ENCODE data around the gene OXCT2. TPM values are rescaled to one million over a fixed set of nuclear protein-coding genes. Genes with fewer than 3 reads are reported as not detected.
A peak's percentile ranks its signal among the peaks of the same experiment; 100 is the strongest.
"Not testable (repeated sequence)": the region's sequence is repeated elsewhere in the genome, so short reads cannot be mapped to it uniquely, and the experiment has no call there.

Gene OXCT2
- total RNA-seq, 4 donors from 2014 or later = 0.45 to 10.1 (median 1.6) TPM

GRCh38 chr1:39798859-39799769 is 28.0 kb upstream of the OXCT2 start:
- H3K9me3 ChIP-seq, H3K4me3 ChIP-seq, H3K36me3 ChIP-seq, H3K27me3 ChIP-seq, H3K27ac ChIP-seq, H3K4me1 ChIP-seq: not testable (repeated sequence)
- TF ChIP-seq CTCF (IDR thresholded peaks at IDR 0.05) = peak in 1 of 2 donors; percentile 38
- 52% methylated on average over 17 of the region's 26 CpGs for WGBS
- DNase-seq (ENCODE audit: low spot score in 2 of 2) = peak; percentile 88 to 89

- H3K9me3 ChIP-seq = no peaks in the 10 kb centered on the region
- no peaks in the 10 kb centered on the region for H3K27me3 ChIP-seq
- H3K4me3 ChIP-seq = no peak overlapping the region
- no peak for TF ChIP-seq POLR2AphosphoS5 (IDR thresholded peaks at IDR 0.05)
- no peak for TF ChIP-seq CTCF (IDR thresholded peaks at IDR 0.05)
- no peak for TF ChIP-seq POLR2A (IDR thresholded peaks at IDR 0.05)
- no peak for TF ChIP-seq EP300 (IDR thresholded peaks at IDR 0.05)
- 36% methylated on average over 1 of the region's 1 CpG for WGBS
- H3K27ac ChIP-seq = no peak overlapping the region
- H3K4me1 ChIP-seq = no peaks in the 10 kb centered on the region
- H3K36me3 ChIP-seq = no peaks in the 10 kb centered on the region
- peak in 1 of 2 donors; percentile 11 for DNase-seq (ENCODE audit: low spot score in 2 of 2)
Measured at GRCh38 chr1:39795651-39796050, 24.5 kb upstream of the OXCT2 start.

GRCh38 chr1:39791838-39792237 is 20.7 kb upstream of the OXCT2 start:
- H3K4me3 ChIP-seq = no peak overlapping the region
- peaks cover 29% of the 10 kb centered on the region for H3K27me3 ChIP-seq
- DNase-seq (ENCODE audit: low spot score in 2 of 2) = no peak
- WGBS = 90% methylated on average over 2 of the region's 2 CpGs
- H3K4me1 ChIP-seq = peaks cover 12% of the 10 kb centered on the region
- no peaks in the 10 kb centered on the region for H3K9me3 ChIP-seq
- no peaks in the 10 kb centered on the region for H3K36me3 ChIP-seq
- no peak overlapping the region for H3K27ac ChIP-seq
- TF ChIP-seq CTCF (IDR thresholded peaks at IDR 0.05) = no peak
- no peak for TF ChIP-seq POLR2A (IDR thresholded peaks at IDR 0.05)
- TF ChIP-seq EP300 (IDR thresholded peaks at IDR 0.05) = no peak
- TF ChIP-seq POLR2AphosphoS5 (IDR thresholded peaks at IDR 0.05) = no peak

GRCh38 chr1:39789571-39790110 is 18.5 kb upstream of the OXCT2 start:
- Histone ChIP-seq H3K36me3 (no peaks in the 10 kb centered on the region), H3K4me1 (peaks cover 12% of the 10 kb centered on the region), H3K27ac (no peak overlapping the region), H3K4me3 (peak overlapping the region; percentile 68), H3K9me3 (no peaks in the 10 kb centered on the region), H3K27me3 (peaks cover 29% of the 10 kb centered on the region)
- TF ChIP-seq CTCF (IDR thresholded peaks at IDR 0.05) (no peak), POLR2A (IDR thresholded peaks at IDR 0.05) (no peak), POLR2AphosphoS5 (IDR thresholded peaks at IDR 0.05) (no peak), EP300 (IDR thresholded peaks at IDR 0.05) (no peak)
- WGBS = 63% methylated on average over 15 of the region's 15 CpGs
- DNase-seq (ENCODE audit: low spot score in 2 of 2) = no peak

GRCh38 chr1:39788758-39789570 is 17.8 kb upstream of the OXCT2 start, which contains the start of gene BMP8B:
Gene BMP8B, minus strand, starts transcription at chr1:39788865. Its CDS starts 380 bp downstream, at chr1:39788485.
- Histone ChIP-seq H3K4me1 (peaks cover 12% of the 10 kb centered on the region), H3K27me3 (peaks cover 29% of the 10 kb centered on the region), H3K27ac (no peak within 1 kb of the TSS), H3K36me3 (no peaks in the 10 kb centered on the region), H3K4me3 (peak within 1 kb of the TSS; percentile 68), H3K9me3 (no peaks in the 10 kb centered on the region)
- no peak for TF ChIP-seq POLR2A (IDR thresholded peaks at IDR 0.05)
- no peak for TF ChIP-seq CTCF (IDR thresholded peaks at IDR 0.05)
- no peak for TF ChIP-seq EP300 (IDR thresholded peaks at IDR 0.05)
- TF ChIP-seq POLR2AphosphoS5 (IDR thresholded peaks at IDR 0.05) = no peak
- no peak for DNase-seq (ENCODE audit: low spot score in 2 of 2)
- WGBS = 28% methylated on average over 3 of the region's 91 CpGs

Measured in suprapubic skin (tissue), 4 donors.